MCF 10A (cell line): ENCODE measurements around the gene CPA1. TPM values are rescaled to one million over a fixed set of nuclear protein-coding genes. Genes with fewer than 3 reads are reported as not detected.

Source experiments
- BruUV-seq: library from RNA; stranded (reverse); fragments of 400-500 nt; replicated peaks from 2 replicates; lab custom pipeline; 2021; lab: Mats Ljungman, UMichigan
- CTCF ChIA-PET: fragments of 300-600 bp; sonication (Branson Sonifier 250); formaldehyde crosslinking; extraction: SDS; loops from one replicate; lab custom pipeline; 2021; ENCODE audit warnings: antibody characterized with exemption, inconsistent platforms; lab: Yijun Ruan, JAX
- POLR2A ChIA-PET: fragments of 300-600, 350-650 bp; sonication (Branson Sonifier 250); formaldehyde crosslinking; extraction: SDS; loops from one replicate; lab custom pipeline; 2020; ENCODE audit warnings: antibody characterized with exemption, inconsistent platforms; lab: Yijun Ruan, JAX
- DNase-seq: peaks from one replicate; pipeline ENCODE4 v3.0.0-alpha.2; 2018; ENCODE audit not compliant: unreplicated experiment
- H3K27ac Mint-ChIP-seq: one replicate; pipeline ENCODE4 v1.8.0; 2022; ENCODE audit warnings: mild to moderate bottlenecking, low read depth, mixed read lengths; ENCODE audit not compliant: unreplicated experiment
- H3K27me3 Mint-ChIP-seq: one replicate; pipeline ENCODE4 v1.8.0; 2022; ENCODE audit warnings: mixed read lengths; ENCODE audit not compliant: insufficient read depth, unreplicated experiment
- H3K36me3 Mint-ChIP-seq: one replicate; pipeline ENCODE4 v1.8.0; 2022; ENCODE audit warnings: mild to moderate bottlenecking, moderate library complexity, mixed read lengths; ENCODE audit not compliant: insufficient read depth, unreplicated experiment
- H3K4me1 Mint-ChIP-seq: one replicate; pipeline ENCODE4 v1.8.0; 2022; ENCODE audit warnings: mixed read lengths; ENCODE audit not compliant: insufficient read depth, unreplicated experiment
- H3K4me3 Mint-ChIP-seq: one replicate; pipeline ENCODE4 v1.8.0; 2022; ENCODE audit warnings: mild to moderate bottlenecking, moderate library complexity, mixed read lengths; ENCODE audit not compliant: unreplicated experiment
- H3K9me3 Mint-ChIP-seq: one replicate; pipeline ENCODE4 v1.8.0; 2022; ENCODE audit warnings: mixed read lengths; ENCODE audit not compliant: unreplicated experiment
- CTCF ChIP-seq: fragments of 200-600 bp; IDR thresholded peaks from one replicate; pipeline ENCODE4 v1.8.0; 2022; ENCODE audit warnings: antibody characterized with exemption, mild to moderate bottlenecking; ENCODE audit not compliant: unreplicated experiment
- intact Hi-C: fragments of 100-400 bp; cut with micrococcal nuclease; formaldehyde crosslinking; loops from 2 replicates; pipeline ENCODE4 v1.14.1; 2022
- total RNA-seq: library from RNA; stranded (reverse); gene quantifications from 2 replicates; pipeline ENCODE4 v1.2.3, GENCODE V29; 2022

The CPA1 gene
- total RNA-seq, 1 experiment from 2014 or later = not detected

GRCh38 chr7:130436253-130436652 is 56.0 kb downstream of the CPA1 start:
- Mint-ChIP-seq H3K9me3 (no peaks in the 10 kb centered on the region), H3K4me3 (no peak overlapping the region), H3K36me3 (no peaks in the 10 kb centered on the region), H3K4me1 (no peaks in the 10 kb centered on the region), H3K27ac (no peak overlapping the region), H3K27me3 (no peaks in the 10 kb centered on the region)
- POLR2A ChIA-PET = interaction anchor here (0.6 kb wide), 1 partner anchor 23 kb away, joined by 3 read pairs; no protein-coding TSS in a partner anchor
- DNase-seq = no peak
- no TSS peak for BruUV-seq
- CTCF ChIA-PET = interaction anchor here (0.6 to 1.0 kb wide), 2 partner anchors 9 to 77 kb away, joined by 3 read pairs; no protein-coding TSS in a partner anchor
- intact Hi-C loops = no loop called here
- no peak for TF ChIP-seq CTCF

Other genes with a start within 250 kb of the CPA1 start
- 38.3 and 45.3 TPM in 2 replicates for gene TMEM209, start 175.1 kb upstream of the CPA1 start, total RNA-seq
- gene SSMEM1, start 172.6 kb upstream of the CPA1 start, total RNA-seq = not detected in 2 replicates
- gene CPA2, start 113.6 kb upstream of the CPA1 start, total RNA-seq = not detected in 2 replicates
- 1.8 and 4.3 TPM in 2 replicates for gene CPA4, start 87.3 kb upstream of the CPA1 start, total RNA-seq
- gene CPA5, start 35.7 kb upstream of the CPA1 start, total RNA-seq = 0.42 TPM in 1 of 2 replicates, not detected in the other
- gene CEP41, start 60.5 kb downstream of the CPA1 start, total RNA-seq = 14.0 and 15.8 TPM in 2 replicates
- gene MEST, start 111.6 kb downstream of the CPA1 start, total RNA-seq = 34.2 and 39.0 TPM in 2 replicates